OCI-M1 (cell line): ENCODE measurements around the gene NOTCH1.

Experiments used
- DNase-seq: peaks from one replicate; lab custom pipeline; 2025; lab: John Stamatoyannopoulos, UW

NOTCH1 gene

GRCh38 chr9:136531904-136532798, 13.7 kb downstream of the NOTCH1 start:
- no peak for DNase-seq

GRCh38 chr9:136531186-136531903, 14.5 kb downstream of the NOTCH1 start:
- no peak for DNase-seq

- no peak for DNase-seq
Observed at GRCh38 chr9:136530461-136531089, 15.3 kb downstream of the NOTCH1 start.

- DNase-seq = no peak
Observed at GRCh38 chr9:136529516-136530460, 16.1 kb downstream of the NOTCH1 start.

- no peak for DNase-seq
Observed at GRCh38 chr9:136528716-136529341, 17.0 kb downstream of the NOTCH1 start.

GRCh38 chr9:136527721-136528710, 17.8 kb downstream of the NOTCH1 start:
- no peak for DNase-seq

GRCh38 chr9:136527131-136527530, 18.7 kb downstream of the NOTCH1 start:
- DNase-seq = no peak

- no peak for DNase-seq
Observed at GRCh38 chr9:136526625-136527066, 19.2 kb downstream of the NOTCH1 start.

GRCh38 chr9:136525841-136526499, 19.9 kb downstream of the NOTCH1 start:
- no peak for DNase-seq

- DNase-seq = no peak
Observed at GRCh38 chr9:136525207-136525606, 20.6 kb downstream of the NOTCH1 start.

GRCh38 chr9:136522314-136523237, 23.3 kb downstream of the NOTCH1 start:
- no peak for DNase-seq

GRCh38 chr9:136521537-136521936, 24.3 kb downstream of the NOTCH1 start:
- peak; percentile 20 for DNase-seq

- DNase-seq = no peak
Observed at GRCh38 chr9:136520053-136520540, 25.8 kb downstream of the NOTCH1 start.

- no peak for DNase-seq
Observed at GRCh38 chr9:136519263-136520052, 26.4 kb downstream of the NOTCH1 start.

- DNase-seq = no peak
Observed at GRCh38 chr9:136518623-136519022, 27.2 kb downstream of the NOTCH1 start.

GRCh38 chr9:136517950-136518349, 27.9 kb downstream of the NOTCH1 start:
- no peak for DNase-seq
